Prostate gland (tissue), 2 donors: Measurements from ENCODE around the gene FOXJ1.

Experiments used
- POLR2A ChIP-seq: fragments of 450-650 bp; IDR thresholded peaks from one replicate; pipeline ENCODE4 v1.6.1; 2016; ENCODE audit warnings: antibody characterized with exemption, mild to moderate bottlenecking
- POLR2AphosphoS5 ChIP-seq: sonication (generic); formaldehyde crosslinking; IDR thresholded peaks from one replicate; pipeline ENCODE4 v1.6.1; 2017; ENCODE audit warnings: antibody characterized with exemption
- TF ChIP-seq, protein P1 (sequence below), 4 experiments: fragments of 200-600 bp in 2 of 4; fragments of 450-650 bp in 2 of 4; sonication (generic) in 2 of 4; IDR thresholded peaks; 1 replicate in 3 of 4; 2 replicates in 1 of 4; pipeline ENCODE4 v1.5.1; 2016 to 2019; ENCODE audit warnings: antibody characterized with exemption in 4 of 4, mild to moderate bottlenecking in 2 of 4, moderate library complexity in 2 of 4

DNA sequence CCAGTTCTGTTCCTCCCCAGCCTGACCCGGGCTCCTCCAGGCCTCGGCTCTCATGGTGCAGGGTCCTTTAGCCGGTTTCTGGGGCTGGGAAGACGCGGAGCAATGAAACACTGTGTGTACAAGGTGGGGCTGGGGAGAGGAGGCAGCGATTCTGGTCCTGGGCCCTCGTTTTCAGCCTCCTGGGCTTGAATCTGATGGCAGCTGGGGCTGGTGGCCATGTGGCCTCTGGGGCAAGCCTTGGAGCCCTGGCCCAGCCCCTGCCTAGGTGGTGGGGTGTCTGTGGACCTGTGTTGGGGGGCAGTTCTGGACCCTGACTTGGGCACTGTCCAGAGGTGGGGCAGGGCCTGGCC lies 4.1 kb downstream of the FOXJ1 start:
- TF ChIP-seq, protein P1, sequence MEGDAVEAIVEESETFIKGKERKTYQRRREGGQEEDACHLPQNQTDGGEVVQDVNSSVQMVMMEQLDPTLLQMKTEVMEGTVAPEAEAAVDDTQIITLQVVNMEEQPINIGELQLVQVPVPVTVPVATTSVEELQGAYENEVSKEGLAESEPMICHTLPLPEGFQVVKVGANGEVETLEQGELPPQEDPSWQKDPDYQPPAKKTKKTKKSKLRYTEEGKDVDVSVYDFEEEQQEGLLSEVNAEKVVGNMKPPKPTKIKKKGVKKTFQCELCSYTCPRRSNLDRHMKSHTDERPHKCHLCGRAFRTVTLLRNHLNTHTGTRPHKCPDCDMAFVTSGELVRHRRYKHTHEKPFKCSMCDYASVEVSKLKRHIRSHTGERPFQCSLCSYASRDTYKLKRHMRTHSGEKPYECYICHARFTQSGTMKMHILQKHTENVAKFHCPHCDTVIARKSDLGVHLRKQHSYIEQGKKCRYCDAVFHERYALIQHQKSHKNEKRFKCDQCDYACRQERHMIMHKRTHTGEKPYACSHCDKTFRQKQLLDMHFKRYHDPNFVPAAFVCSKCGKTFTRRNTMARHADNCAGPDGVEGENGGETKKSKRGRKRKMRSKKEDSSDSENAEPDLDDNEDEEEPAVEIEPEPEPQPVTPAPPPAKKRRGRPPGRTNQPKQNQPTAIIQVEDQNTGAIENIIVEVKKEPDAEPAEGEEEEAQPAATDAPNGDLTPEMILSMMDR (IDR thresholded peaks at IDR 0.05): no peak
- TF ChIP-seq POLR2AphosphoS5 (no peak), POLR2A (no peak)
